Lower leg skin (tissue), 3 donors: ENCODE data around the gene TLE4.

Experiments used
- POLR2A ChIP-seq, 2 donors: fragments of 450-650 bp; IDR thresholded peaks; one replicate each; pipeline ENCODE4 v1.6.1; 2016 to 2017; ENCODE audit warnings: antibody characterized with exemption in 2 of 2, mild to moderate bottlenecking in 1 of 2, moderate library complexity in 1 of 2
- TF ChIP-seq, protein P1 (sequence below), 3 donors: fragments of 450-650 bp; IDR thresholded peaks; one replicate each; pipeline ENCODE4 v1.5.1; 2016; ENCODE audit warnings: antibody characterized with exemption in 3 of 3, mild to moderate bottlenecking in 3 of 3, moderate library complexity in 2 of 3

GRCh38 chr9:79719021-79719420 lies 147.3 kb downstream of the TLE4 start:
- no peak for TF ChIP-seq POLR2A (IDR thresholded peaks at IDR 0.05)
- TF ChIP-seq, protein P1, sequence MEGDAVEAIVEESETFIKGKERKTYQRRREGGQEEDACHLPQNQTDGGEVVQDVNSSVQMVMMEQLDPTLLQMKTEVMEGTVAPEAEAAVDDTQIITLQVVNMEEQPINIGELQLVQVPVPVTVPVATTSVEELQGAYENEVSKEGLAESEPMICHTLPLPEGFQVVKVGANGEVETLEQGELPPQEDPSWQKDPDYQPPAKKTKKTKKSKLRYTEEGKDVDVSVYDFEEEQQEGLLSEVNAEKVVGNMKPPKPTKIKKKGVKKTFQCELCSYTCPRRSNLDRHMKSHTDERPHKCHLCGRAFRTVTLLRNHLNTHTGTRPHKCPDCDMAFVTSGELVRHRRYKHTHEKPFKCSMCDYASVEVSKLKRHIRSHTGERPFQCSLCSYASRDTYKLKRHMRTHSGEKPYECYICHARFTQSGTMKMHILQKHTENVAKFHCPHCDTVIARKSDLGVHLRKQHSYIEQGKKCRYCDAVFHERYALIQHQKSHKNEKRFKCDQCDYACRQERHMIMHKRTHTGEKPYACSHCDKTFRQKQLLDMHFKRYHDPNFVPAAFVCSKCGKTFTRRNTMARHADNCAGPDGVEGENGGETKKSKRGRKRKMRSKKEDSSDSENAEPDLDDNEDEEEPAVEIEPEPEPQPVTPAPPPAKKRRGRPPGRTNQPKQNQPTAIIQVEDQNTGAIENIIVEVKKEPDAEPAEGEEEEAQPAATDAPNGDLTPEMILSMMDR (IDR thresholded peaks at IDR 0.05): no peak
